GM23338 (cell line): ENCODE results near the gene TRPM1.

ENCODE experiments used
- EZH2 ChIP-seq: fragments of 200-600 bp; sonication (generic); IDR thresholded peaks from one replicate; pipeline ENCODE4 v1.8.0; 2017; ENCODE audit warnings: antibody characterized with exemption, mild to moderate bottlenecking, low read depth; ENCODE audit not compliant: unreplicated experiment
- EZH2phosphoT487 ChIP-seq: fragments of 200-600 bp; sonication (generic); IDR thresholded peaks from one replicate; pipeline ENCODE4 v1.8.1; 2018; ENCODE audit warnings: antibody characterized with exemption; ENCODE audit not compliant: unreplicated experiment
- POLR2AphosphoS5 ChIP-seq: IDR thresholded peaks from 2 replicates; pipeline ENCODE4 v1.6.1; 2016; ENCODE audit warnings: antibody characterized with exemption, low read depth
- REST ChIP-seq: IDR thresholded peaks from one replicate; pipeline ENCODE4 v1.6.1; 2018; ENCODE audit warnings: antibody characterized with exemption; ENCODE audit not compliant: unreplicated experiment
- TF ChIP-seq, protein P1 (sequence below), 2 experiments: fragments of 200-600 bp in 1 of 2; sonication (generic) in 1 of 2; conservative IDR thresholded peaks; 2 replicates each; pipeline versions ENCODE4 v1.5.1 to v1.6.1; 2016 to 2017; ENCODE audit warnings: antibody characterized with exemption in 2 of 2, low read depth in 2 of 2, mild to moderate bottlenecking in 2 of 2, moderate library complexity in 1 of 2

DNA sequence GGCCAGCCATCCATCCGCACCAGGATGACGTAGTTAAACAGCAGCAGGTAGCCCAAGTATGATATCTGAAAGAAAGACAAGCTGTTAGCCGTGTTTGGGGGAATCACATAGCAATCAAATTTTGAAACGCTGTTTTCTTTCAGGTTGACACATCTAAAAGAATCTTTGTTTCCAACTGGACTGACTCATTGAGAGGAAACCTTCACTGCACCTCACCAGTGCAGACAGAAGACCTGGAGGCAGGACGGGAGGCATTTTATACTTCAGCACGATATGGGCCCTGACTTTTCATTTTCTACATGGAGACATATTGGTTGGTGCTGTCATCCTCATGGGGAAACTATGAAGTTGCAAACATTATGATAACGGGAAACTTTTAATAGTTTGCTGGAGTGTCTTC, 65.9 kb downstream of the TRPM1 start:
- TF ChIP-seq POLR2AphosphoS5 (no peak), REST (no peak), EZH2 (no peak), EZH2phosphoT487 (no peak)
- TF ChIP-seq, protein P1, sequence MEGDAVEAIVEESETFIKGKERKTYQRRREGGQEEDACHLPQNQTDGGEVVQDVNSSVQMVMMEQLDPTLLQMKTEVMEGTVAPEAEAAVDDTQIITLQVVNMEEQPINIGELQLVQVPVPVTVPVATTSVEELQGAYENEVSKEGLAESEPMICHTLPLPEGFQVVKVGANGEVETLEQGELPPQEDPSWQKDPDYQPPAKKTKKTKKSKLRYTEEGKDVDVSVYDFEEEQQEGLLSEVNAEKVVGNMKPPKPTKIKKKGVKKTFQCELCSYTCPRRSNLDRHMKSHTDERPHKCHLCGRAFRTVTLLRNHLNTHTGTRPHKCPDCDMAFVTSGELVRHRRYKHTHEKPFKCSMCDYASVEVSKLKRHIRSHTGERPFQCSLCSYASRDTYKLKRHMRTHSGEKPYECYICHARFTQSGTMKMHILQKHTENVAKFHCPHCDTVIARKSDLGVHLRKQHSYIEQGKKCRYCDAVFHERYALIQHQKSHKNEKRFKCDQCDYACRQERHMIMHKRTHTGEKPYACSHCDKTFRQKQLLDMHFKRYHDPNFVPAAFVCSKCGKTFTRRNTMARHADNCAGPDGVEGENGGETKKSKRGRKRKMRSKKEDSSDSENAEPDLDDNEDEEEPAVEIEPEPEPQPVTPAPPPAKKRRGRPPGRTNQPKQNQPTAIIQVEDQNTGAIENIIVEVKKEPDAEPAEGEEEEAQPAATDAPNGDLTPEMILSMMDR (conservative IDR thresholded peaks at IDR 0.05; ENCODE audit: low read depth in 2 of 2), result no peak
